ENCODE data around the gene POLRMT.
"Not testable (repeated sequence)": the region's sequence is repeated elsewhere in the genome, so short reads cannot be mapped to it uniquely, and the experiment has no call there.

Gene POLRMT

DNA sequence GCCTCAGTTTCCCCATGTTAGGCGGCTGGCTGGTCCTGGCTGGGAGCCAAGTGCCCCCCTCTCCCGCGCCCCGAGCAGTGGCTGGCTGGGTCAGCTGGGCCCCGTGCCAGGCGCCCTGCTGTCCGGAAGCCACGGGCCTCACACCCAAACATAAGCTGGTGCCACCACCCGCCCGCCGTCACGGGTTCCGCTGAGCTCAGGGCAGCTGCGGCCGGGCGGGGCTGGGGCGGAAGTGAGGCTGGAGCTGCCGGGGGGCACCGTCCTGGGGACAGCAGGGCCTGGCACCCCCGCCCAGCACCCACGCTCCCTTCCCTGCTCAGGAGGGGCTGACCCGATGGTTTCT lies 24.4 kb downstream of the POLRMT start:
- no peak for DNase-seq

DNA sequence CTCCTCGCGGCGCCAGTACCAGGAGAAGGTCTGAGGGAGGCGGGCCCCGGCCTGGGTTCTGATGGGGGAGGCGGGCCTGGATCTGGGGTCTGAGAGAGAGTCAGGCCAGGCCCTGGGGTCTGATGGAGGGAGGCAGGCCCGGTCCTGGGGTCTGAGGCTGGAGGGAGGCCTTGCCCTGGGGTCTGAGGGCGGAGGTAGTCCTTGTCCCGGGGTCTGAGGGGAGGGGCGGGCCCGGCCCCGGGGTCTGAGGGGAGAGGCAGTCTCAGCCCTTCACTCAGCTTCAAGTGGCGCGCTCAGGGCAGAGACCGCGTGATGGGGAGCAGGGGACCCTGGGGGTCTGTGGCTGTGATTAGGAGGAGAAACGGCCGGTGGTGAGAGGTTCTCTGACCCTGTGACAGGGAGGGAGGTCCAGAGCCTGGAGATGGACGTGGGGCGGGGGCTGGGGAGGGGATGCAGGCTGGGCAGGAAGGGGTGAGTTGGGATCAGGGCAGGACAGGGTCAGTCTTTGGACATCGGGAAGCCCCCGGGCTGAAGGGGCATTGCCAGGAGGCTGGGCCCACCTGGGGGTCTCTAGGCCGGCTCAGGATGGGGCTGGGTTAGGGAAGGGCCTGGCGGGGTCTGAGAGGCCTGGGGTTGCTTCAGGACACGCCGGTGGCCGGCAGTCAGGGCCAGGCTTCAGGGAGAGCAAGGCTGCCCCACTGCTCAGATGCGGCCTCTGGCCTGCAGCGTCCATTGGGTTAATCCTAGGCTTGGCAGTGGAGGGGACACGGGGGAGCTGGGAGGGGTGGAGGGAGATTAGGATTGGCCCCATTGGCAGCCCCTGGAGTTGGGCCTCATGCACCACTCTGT lies 25.0 kb downstream of the POLRMT start:
- DNase-seq = no peak

GRCh38 chr19:607301-608154 lies 25.8 kb downstream of the POLRMT start:
- no peak for DNase-seq

DNA sequence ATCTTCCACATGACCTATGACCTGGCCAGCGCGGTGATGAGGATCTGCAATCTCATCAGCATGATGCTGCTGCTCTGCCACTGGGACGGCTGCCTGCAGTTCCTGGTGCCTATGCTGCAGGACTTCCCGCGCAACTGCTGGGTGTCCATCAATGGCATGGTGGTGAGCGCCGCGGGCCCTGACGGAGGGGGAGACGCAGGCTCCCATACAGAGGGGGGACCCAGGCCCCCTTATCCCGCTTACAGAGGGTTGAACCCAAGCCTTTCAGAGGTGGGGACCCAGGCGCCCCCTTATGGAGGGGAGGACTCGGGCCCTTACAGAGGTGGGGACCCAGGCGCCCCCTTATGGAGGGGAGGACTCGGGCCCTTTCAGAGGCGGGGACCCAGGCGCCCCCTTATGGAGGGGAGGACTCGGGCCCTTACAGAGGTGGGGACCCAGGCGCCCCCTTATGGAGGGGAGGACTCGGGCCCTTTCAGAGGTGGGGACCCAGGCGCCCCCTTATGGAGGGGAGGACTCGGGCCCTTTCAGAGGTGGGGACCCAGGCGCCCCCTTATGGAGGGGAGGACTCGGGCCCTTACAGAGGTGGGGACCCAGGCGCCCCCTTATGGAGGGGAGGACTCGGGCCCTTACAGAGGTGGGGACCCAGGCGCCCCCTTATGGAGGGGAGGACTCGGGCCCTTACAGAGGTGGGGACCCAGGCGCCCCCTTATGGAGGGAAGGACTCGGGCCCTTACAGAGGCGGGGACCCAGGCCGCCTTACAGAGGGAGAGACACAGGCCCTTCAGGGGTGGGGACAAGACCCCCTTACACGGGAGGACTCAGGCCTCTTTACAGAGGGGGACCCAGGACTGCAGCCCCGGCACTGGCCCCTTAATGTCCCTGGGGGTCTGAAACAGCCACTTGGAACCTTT lies 28.0 kb downstream of the POLRMT start:
- DNase-seq = not testable (repeated sequence)

- DNase-seq = no peak
Observed at GRCh38 chr19:604355-604754, 29.0 kb downstream of the POLRMT start.

DNA sequence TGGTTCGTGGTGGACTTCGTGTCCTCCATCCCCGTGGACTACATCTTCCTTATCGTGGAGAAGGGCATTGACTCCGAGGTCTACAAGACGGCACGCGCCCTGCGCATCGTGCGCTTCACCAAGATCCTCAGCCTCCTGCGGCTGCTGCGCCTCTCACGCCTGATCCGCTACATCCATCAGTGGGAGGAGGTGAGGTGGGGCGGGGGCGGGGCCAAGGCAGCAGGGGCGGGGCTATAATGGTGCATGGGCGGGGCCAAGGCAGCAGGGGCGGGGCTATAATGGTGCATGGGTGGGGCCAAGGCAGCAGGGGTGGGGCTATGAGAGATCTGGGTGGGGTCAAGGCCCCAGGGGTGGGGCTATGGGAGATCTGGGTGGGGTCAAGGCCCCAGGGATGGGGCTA lies 29.6 kb downstream of the POLRMT start:
- not testable (repeated sequence) for DNase-seq

GRCh38 chr19:603302-603639 lies 30.1 kb downstream of the POLRMT start:
- DNase-seq = not testable (repeated sequence)

DNA sequence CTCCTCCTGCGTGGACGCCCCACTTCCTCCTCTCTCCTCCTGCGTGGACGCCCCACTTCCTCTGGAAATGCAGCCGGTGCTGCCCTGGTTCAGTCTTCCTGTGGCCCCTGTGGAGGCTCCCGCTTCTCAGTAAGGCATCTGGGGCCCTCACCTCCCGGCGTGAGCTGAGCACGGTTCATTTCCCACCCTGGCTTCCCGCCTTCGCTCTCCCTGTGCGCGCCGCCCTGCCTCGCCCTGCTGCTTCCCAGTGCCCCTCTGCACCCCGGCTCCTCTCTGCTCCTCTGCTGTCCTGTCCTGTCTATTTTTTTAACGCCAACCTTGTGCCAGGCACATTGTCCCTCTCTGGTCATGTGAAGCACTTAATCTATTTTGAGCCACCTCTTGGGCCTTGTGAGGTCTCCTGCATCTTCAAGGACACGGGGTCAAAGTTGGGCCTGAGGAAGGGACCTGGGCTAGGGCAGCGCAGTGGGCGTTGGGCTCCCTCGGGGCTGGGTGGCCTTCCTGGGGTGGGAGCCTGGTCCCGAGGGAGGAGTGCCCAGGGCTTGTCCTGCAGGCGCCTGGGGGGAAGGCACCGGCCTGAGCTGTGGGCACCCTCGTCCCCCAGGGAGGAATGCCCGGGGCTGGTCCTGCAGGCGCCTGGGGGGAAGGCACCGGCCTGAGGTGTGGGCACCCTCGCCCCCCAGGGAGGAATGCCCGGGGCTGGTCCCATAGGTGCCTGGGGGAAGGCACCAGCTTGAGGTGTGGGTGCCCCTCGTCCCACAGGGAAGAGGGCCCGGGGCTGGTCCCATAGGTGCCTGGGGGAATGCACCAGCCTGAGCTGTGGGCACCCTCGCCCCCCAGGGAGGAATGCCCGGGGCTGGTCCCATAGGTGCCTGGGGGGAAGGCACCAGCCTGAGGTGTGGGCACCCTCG lies 30.7 kb downstream of the POLRMT start:
- DNase-seq = no peak

DNA sequence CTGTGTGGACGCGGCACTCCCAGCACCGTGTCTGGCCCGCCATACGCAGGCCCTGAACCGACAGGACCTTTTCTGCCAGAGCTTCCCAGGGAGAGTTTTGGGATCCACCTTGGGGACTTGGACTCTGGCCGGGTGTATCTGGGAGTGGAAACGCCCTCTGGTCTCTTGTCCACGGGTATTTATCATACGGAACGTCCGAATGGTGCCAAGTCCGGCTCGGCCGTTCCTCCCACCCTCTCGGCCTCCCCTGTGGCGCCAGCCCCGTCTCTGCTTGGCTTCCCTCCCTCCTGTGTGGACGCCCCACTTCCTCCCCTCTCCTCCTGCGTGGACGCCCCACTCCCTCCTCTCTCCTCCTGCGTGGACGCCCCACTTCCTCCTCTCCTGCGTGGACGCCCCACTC lies 31.5 kb downstream of the POLRMT start:
- DNase-seq = no peak

- no peak for DNase-seq
Observed at GRCh38 chr19:601310-601709, 32.0 kb downstream of the POLRMT start.

DNA sequence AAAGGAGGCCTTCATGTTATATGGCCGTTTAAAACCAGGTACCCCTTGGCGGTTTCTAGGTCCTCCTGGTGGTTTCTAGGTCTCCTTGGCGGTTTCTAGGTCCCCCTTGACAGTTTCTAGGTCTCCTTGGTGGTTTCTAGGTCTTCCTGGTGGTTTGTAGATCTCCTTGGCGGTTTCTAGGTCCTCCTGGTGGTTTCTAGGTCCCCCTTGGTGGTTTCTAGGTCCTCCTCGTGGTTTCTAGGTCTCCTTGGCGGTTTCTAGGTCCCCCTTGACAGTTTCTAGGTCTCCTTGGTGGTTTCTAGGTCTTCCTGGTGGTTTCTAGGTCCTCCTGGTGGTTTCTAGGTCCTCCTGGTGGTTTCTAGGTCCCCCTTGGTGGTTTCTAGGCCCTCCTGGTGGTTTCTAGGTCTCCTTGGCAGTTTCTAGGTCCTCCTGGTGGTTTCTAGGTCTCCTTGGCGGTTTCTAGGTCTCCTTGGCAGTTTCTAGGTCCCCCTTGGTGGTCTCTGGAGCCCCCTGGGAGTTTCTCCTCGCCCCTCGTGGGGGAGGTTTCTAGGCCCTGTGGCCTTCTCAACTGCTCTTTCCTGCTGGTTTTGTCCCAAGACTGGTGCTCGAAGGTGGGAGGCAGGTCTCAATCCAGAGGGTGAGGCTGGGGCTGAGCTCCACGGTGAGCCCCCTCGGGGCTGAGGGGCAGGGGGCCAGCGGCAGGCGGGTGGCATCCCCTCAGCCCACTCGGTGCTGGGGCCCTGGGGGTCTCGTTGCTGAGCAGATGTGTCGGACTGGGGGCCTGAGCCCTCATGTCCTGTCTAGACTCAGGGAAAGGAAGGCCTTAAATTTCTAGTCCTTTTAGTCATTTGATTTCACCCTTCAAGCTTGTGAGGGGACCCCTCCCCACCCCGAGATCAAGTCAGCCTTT lies 35.7 kb downstream of the POLRMT start:
- DNase-seq = no peak

GRCh38 chr19:596263-596655 lies 37.1 kb downstream of the POLRMT start:
- DNase-seq = no peak

DNA sequence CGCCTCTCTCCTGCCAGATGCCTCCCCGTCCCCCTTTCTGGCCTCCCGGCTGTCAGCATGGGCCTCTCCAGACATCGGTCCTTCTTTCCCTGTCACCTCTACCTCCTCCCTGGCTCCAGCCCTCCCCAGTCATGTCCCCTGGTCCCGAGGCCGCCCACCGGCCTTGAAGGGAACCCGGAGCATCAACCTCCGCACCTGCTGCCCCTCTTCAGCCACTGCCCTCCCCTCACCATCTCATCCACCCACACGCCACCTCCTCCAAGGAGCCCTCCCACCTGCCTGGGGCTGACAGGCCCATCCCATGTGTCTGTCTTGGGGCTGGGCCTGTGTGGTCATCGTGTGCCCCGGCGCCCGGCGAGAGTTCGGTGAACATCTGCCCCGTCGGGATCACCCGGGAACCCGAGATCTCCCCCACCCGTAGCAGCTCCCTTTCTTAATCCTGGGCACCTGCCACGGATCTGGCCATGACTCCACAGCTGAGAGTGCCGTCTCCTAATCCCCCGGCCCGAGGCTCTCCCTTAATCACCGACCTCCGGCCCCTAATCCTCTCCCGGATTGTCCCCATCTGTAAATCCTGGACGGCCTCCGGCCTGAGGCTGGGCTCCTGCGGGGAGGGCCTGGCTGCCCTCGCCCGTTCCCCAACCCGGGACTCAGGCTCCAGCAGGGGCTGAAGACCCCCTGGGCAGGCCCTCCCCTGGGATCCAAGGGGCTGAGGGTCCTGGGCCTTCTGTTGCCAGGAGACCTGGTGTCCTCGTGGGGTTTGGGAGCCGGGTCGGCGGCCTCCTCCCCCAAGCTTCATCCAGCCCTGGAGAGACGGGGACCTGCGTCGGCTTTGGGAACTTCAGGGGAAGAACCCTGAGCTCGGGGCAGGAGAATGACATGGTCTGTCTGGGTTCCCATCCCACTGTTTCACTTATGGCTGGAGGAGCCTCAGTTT lies 37.7 kb downstream of the POLRMT start:
- no peak for DNase-seq

- DNase-seq = no peak
Observed at GRCh38 chr19:594265-594870, 39.0 kb downstream of the POLRMT start.

GRCh38 chr19:593505-593904 lies 39.8 kb downstream of the POLRMT start:
- DNase-seq = no peak

- DNase-seq = no peak
Observed at GRCh38 chr19:593055-593454, 40.3 kb downstream of the POLRMT start.

GRCh38 chr19:592101-592500 lies 41.2 kb downstream of the POLRMT start:
- no peak for DNase-seq

GRCh38 chr19:591099-591958 lies 42.0 kb downstream of the POLRMT start:
- DNase-seq = no peak

DNA sequence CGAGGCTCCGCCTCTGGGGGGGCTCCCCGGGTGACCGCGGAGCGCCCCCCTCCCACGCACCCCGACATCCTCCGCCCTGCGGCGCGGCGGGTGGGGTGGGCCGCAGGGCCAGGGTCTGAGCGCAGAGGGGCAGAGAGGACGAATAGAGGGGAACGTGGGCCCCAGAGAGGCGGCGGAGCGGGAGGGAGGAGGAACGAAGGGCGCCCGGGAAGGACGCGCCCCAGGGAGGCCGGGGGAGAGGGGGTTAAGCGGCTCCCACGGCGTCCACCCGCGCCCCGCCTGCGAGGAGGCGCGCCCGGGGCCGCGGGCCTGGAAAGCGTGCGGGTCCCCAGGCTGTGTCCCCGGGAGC lies 42.6 kb downstream of the POLRMT start:
- DNase-seq = no peak

Data from NCI-H446 treated with DMSO at 0.1 percent for 48 hours (cell line).